ENCODE results near the gene PSMF1. TPM values are rescaled to one million over a fixed set of nuclear protein-coding genes. Genes with fewer than 3 reads are reported as not detected.

The PSMF1 gene
- 121 TPM for total RNA-seq
- long read RNA-seq, full-length matches to known transcripts: 371 of 406 reads
- long read RNA-seq, partial matches to known transcripts: 9 of 406 reads
- long read RNA-seq, other reads (novel, unspliced or antisense): 26 of 406 reads

GRCh38 chr20:1118336-1119127, at the start of gene PSMF1:
PSMF1 (plus strand) TSS chr20:1118602; CDS start chr20:1118774, 172 bp downstream.
- ATAC-seq (ENCODE audit: poor library complexity) (peak; percentile 100), DNase-seq (peak; percentile 98)
- intact Hi-C loops (cut with DNase I): no loop called here

- intact Hi-C loops (cut with DNase I): no loop called here
- ATAC-seq (ENCODE audit: poor library complexity) (no peak), DNase-seq (no peak)
Measured at GRCh38 chr20:1072258-1072657, 46.1 kb upstream of the PSMF1 start.

GRCh38 chr20:1075616-1076015, 42.8 kb upstream of the PSMF1 start:
- DNase-seq (no peak), ATAC-seq (ENCODE audit: poor library complexity) (no peak)
- intact Hi-C loops (cut with DNase I): no loop called here

DNA sequence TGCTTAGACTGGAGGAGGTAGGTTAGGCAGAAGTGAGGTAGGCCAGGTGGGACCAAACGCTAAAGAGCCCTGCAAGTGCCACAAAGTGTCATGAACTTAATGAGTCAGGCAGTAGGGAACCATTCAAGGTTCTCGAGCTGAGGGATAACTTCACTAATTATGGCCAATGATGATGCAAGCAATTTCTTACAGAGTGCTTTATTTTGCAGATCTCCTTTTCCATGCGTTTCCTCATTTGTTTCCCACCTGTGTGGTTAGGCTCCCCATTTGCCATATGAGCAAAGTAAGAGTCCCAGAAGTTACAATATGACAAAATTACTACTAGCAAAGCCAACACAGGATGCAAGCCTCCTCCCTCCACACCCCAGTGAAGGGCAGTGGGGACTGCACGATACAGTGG, 36.5 kb upstream of the PSMF1 start:
- intact Hi-C loops (cut with DNase I): no loop called here
- DNase-seq (no peak), ATAC-seq (ENCODE audit: poor library complexity) (no peak)

GRCh38 chr20:1083431-1084080, 34.8 kb upstream of the PSMF1 start:
- intact Hi-C loops (cut with DNase I): no loop called here
- DNase-seq (no peak), ATAC-seq (ENCODE audit: poor library complexity) (no peak)

- DNase-seq (no peak), ATAC-seq (ENCODE audit: poor library complexity) (no peak)
- intact Hi-C loops (cut with DNase I): no loop called here
Measured at GRCh38 chr20:1085492-1086276, 32.7 kb upstream of the PSMF1 start.

DNA sequence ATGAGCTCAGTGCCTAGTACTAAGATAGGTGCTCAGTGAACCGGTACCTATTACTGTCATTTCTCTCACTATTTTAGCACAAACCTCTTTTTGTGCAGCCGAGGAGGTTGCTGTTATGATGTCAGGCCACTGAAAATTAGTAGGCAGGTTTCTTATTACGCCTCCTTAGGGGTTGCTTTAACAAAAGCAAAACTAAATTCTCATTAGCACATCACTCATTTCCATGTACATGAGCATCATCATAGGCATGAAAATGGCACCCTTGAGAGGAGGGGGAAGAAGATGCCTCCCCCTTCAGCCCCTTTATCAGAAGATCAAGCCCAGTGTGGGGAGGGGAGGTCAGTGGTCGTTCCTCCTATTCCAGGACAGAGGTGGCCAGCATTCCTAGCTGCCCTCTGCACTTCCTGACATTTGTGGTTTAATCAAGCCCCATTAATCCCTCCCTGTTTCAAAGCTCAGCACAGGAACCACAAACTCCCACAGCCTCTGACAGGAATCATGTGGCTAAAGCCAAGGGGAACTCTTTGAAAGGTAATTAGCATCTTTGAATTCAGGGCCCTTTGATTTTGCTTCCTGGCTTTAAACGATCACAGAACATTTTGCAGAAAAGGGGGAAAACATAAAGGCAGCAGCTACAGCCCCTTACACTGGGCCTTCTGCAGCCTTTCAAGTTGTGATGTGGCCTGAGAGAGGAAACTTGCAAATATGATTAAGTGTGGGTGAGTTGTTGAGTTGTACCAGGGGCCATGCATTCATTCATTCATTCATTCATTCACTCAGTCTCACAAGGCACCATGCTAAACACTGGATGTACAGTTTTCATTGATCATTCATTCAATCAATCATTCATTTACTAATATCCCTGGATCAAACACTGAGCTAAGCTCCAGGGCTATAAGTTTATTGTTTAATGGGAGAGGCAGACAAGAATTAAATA, 31.9 kb upstream of the PSMF1 start:
- ATAC-seq (ENCODE audit: poor library complexity) (no peak), DNase-seq (no peak)
- intact Hi-C loops (cut with DNase I): no loop called here

DNA sequence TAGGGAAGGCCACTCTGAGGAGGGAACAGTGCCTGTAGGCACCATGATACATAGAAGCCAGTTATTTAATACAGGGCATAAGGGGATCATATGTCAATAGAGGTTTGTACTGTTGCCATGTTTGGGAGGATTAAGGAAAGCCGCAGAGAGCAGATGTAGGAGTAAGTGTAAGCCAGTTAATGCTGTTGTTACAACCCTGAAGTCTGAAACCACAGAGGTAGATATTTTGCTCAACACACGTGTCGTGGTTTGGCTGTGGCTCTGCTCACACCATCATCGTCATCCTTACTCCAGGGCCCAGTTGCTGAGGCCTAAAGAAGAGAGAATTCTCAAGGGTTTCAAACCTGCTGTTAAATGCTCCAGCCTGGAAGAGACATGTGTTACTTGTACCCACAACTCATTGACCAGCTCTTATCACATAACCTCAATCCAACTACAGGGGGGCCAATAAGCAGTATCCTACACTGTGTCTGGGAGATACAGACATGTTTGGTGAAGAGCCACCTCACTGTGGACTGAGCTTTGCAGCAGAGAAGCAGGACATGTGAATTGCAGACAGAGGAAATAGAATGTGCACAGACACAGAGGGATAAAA, 31.0 kb upstream of the PSMF1 start:
- ATAC-seq (ENCODE audit: poor library complexity) (no peak), DNase-seq (no peak)
- intact Hi-C loops (cut with DNase I): no loop called here

DNA sequence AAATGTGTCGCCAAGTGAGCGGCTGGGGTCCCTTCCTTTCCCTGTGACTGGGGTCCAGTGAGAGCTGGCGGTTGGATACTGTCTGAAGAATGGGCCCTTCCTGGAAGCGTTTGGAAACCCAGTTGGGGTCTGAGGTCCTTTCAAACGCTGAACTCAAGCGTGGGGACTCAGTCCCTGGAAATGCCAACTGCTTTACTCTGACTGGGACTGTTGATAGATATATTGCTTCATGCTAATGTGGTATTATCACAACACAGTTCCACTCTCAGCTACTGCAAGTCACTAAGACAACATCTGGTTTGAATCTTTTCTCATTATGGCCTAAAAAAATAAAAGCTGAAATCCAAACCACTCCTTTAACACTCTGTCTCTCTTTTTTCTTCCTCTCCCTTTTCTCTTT, 23.7 kb upstream of the PSMF1 start:
- ATAC-seq (ENCODE audit: poor library complexity): no peak
- no peak for DNase-seq
- intact Hi-C loops (cut with DNase I): no loop called here

DNA sequence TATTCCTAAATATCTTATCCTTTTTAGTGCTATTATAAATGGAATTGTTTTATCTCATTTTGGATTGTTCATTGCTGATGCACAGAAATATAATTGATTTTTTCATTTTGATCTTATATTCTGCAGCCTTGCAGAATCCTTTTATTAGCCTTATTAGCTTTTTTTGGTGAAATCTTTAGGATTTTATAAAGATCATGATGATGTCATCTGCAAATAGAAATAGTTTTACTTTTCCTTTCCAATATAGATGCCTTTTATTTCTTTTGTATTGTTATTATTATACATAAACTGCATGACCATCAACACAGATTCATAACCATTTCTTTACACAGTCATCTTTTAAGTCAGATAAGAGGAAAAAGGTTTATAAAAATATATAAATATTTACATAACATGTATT, 16.9 kb upstream of the PSMF1 start:
- DNase-seq: no peak
- ATAC-seq (ENCODE audit: poor library complexity): no peak
- intact Hi-C loops (cut with DNase I): loop anchor here (10.0 kb wide), 1 partner anchor 103 kb away; the partner anchor contains the start of gene C20orf202

DNA sequence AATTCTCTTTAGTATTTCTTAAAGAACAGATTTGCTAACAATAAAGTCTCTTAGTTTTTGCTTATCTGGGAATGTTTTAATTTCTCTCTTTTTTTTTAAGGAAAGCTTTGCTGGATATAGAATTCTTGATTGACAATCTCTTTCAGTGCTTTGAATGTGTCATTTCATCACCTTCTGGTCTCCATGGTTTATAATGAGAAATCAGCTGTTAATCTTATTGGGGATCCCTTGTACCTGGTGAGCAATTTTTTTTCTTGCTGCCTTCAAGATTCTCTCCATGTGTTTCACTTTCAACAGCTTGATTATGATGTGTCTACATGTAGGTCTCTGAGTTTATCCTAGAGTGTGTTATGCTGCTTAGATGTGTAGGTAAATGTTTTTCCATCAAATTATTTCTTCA, 16.4 kb upstream of the PSMF1 start:
- DNase-seq: no peak
- ATAC-seq (ENCODE audit: poor library complexity): no peak
- intact Hi-C loops (cut with DNase I): loop anchor here (10.0 kb wide), 1 partner anchor 103 kb away; the partner anchor contains the start of gene C20orf202

DNA sequence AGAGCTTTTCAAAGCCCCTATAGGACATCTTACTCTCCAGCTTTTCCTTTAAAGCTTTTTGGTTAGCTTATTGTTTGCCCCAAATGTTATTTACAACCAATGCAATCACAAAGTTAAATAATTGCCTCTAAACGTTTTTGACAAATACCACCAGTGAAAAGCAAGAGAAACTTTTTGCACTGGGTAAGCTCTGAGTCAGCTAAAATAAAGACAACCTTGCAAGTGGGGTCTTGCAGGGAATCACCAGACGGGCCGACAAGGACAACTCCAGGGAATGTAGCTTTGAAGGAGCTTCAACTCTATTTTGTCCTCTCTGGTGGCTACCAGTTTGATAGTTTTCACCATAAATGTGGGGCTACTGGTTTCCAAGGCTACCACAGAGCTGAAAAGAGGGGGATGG, 14.7 kb upstream of the PSMF1 start:
- intact Hi-C loops (cut with DNase I): loop anchor here (10.0 kb wide), 1 partner anchor 101 kb away; the partner anchor contains the start of gene C20orf202
- ATAC-seq (ENCODE audit: poor library complexity): no peak

GRCh38 chr20:1105599-1106194, 12.7 kb upstream of the PSMF1 start:
- no peak for DNase-seq
- intact Hi-C loops (cut with DNase I): loop anchor here (10.0 kb wide), 1 partner anchor 99 kb away; the partner anchor contains the start of gene C20orf202
- ATAC-seq (ENCODE audit: poor library complexity): no peak

More for the DNA sequence above, 14.7 kb upstream of the PSMF1 start:
- no peak for DNase-seq

- intact Hi-C loops (cut with DNase I): loop anchor here (10.0 kb wide), 1 partner anchor 98 kb away; the partner anchor contains the start of gene C20orf202
- no peak for DNase-seq
- no peak for ATAC-seq (ENCODE audit: poor library complexity)
Measured at GRCh38 chr20:1107176-1107575, 11.2 kb upstream of the PSMF1 start.

DNA sequence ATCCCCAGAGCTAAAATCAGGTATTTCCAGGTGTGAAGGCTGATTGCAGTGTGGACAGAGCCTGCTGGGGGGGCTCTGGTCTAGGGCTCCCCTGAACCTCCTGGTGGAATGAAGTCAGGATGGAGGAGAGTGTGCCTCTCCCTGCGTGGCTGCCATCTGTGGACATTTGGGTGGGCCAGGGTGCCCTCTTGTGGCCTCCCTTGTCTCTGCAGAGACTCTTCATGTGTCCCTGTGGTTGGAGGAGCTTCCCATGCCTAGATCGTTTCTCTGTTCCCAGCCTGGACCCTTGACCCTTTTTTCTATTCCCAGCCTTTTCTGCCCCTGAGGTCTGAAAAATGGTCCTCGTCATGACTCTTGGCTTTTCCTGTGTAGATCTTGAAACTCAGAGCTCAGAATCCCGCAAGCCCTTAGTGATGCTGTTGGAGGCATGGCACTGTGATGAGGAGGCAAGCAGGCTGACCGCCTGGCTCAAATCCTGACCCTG, 9.9 kb upstream of the PSMF1 start:
- DNase-seq (peak; percentile 68), ATAC-seq (ENCODE audit: poor library complexity) (peak; percentile 76)
- intact Hi-C loops (cut with DNase I): loop anchor here (10.0 kb wide), 1 partner anchor 96 kb away; the partner anchor contains the start of gene C20orf202

DNA sequence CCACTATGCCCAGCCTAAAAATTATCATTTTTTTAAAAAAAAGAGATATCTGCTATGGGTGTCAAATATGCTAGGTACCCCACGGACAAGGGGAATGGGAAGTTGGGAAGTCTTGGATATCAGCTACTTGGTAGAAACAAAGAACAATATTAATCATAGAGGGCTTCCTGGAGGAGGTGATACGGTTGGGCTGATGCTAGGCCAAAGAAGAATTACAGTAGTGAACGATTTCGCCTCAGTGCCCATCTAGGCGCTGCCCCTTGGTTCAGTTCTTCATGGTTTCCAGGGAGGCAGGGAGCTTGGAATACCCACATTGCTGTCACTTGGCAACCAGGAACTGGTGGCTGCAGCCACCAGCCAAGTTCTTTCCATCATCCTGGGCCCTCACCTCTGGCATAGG, 5.5 kb upstream of the PSMF1 start:
- no peak for ATAC-seq (ENCODE audit: poor library complexity)
- intact Hi-C loops (cut with DNase I): no loop called here

GRCh38 chr20:1118004-1118335, 432 bp upstream of the PSMF1 start:
- intact Hi-C loops (cut with DNase I): no loop called here
- ATAC-seq (ENCODE audit: poor library complexity) (no peak), DNase-seq (no peak)

More for the DNA sequence above, 5.5 kb upstream of the PSMF1 start:
- DNase-seq: no peak

Data from Right ventricle myocardium superior (tissue), 1 donor.